Panc1 (cell line): ENCODE data around the gene TIMMDC1. TPM values are rescaled to one million over a fixed set of nuclear protein-coding genes. Genes with fewer than 3 reads are reported as not detected.

Source experiments
- ATAC-seq: fragments of 200-7000 bp; cut with Tn5 transposase; 2 replicates; pipeline ENCODE4 v1.9.1; 2020; ENCODE audit warnings: mild to moderate bottlenecking, moderate library complexity
- BruUV-seq: library from RNA; stranded (reverse); fragments of 400-500 nt; replicated peaks from 2 replicates; lab custom pipeline; 2021; lab: Mats Ljungman, UMichigan
- CTCF ChIA-PET: fragments of 300-600 bp; sonication (Branson Sonifier 250); formaldehyde crosslinking; loops from one replicate; lab custom pipeline; 2022; ENCODE audit warnings: antibody characterized with exemption; lab: Charles Lee
- POLR2A ChIA-PET: fragments of 300-600 bp; sonication (Branson Sonifier 250); formaldehyde crosslinking; loops from one replicate; lab custom pipeline; 2022; ENCODE audit warnings: antibody characterized with exemption; lab: Charles Lee
- DNase-seq: peaks from one replicate; pipeline ENCODE4 v3.0.0-alpha.2; 2010; ENCODE audit warnings: low read depth, low spot score
- H3K27ac ChIP-seq: 2 replicates; pipeline ENCODE4 v1.5.1; 2011; ENCODE audit warnings: mild to moderate bottlenecking, low read length, inconsistent platforms
- H3K27me3 ChIP-seq: fragments of 200-500 bp; sonication (Bioruptor generic); 2 replicates; pipeline ENCODE4 v1.6.0; 2014; ENCODE audit warnings: low read length, inconsistent platforms; ENCODE audit not compliant: control insufficient read depth, insufficient read depth
- H3K36me3 ChIP-seq: fragments of 200-500 bp; sonication (Bioruptor generic); 2 replicates; pipeline ENCODE4 v1.5.1; 2014; ENCODE audit warnings: inconsistent platforms, mild to moderate bottlenecking, low read length, moderate library complexity; ENCODE audit not compliant: control insufficient read depth, insufficient read depth
- H3K4me1 ChIP-seq: 2 replicates; pipeline ENCODE4 v1.5.1; 2011; ENCODE audit warnings: inconsistent platforms, mild to moderate bottlenecking, low read length, moderate library complexity; ENCODE audit not compliant: control insufficient read depth, insufficient read depth
- H3K4me3 ChIP-seq, 2 experiments: 2 replicates each; pipeline ENCODE4 v1.5.1; 2011 to 2012; ENCODE audit warnings: low read depth in 2 of 2, low read length in 2 of 2, mild to moderate bottlenecking in 2 of 2, inconsistent platforms in 1 of 2, moderate library complexity in 1 of 2
- H3K9me3 ChIP-seq: fragments of 200-500 bp; sonication (Bioruptor generic); 2 replicates; pipeline ENCODE4 v1.5.1; 2014; ENCODE audit warnings: low read depth, mild to moderate bottlenecking, inconsistent platforms, low read length, moderate library complexity; ENCODE audit not compliant: control insufficient read depth, insufficient read depth
- CTCF ChIP-seq: fragments of 450-650 bp; IDR thresholded peaks from 2 replicates; pipeline ENCODE4 v1.5.1; 2017; ENCODE audit warnings: mild to moderate bottlenecking
- POLR2AphosphoS5 ChIP-seq: IDR thresholded peaks from 2 replicates; pipeline ENCODE4 v1.6.1; 2012; ENCODE audit warnings: mild to moderate bottlenecking, low read depth, low read length, moderate library complexity
- REST ChIP-seq, 2 experiments: IDR thresholded peaks; 2 replicates each; pipeline ENCODE4 v1.6.1; 2011 to 2012; ENCODE audit warnings: low read depth in 2 of 2, control low read depth in 1 of 2, low read length in 1 of 2, mild to moderate bottlenecking in 1 of 2, moderate library complexity in 1 of 2; ENCODE audit not compliant: insufficient read depth in 1 of 2
- SIN3A ChIP-seq: IDR thresholded peaks from 2 replicates; pipeline ENCODE4 v1.6.1; 2012; ENCODE audit warnings: low read depth, mild to moderate bottlenecking, low read length, moderate library complexity, borderline replicate concordance; ENCODE audit not compliant: insufficient read depth
- TCF7L2 ChIP-seq: IDR thresholded peaks from 2 replicates; pipeline ENCODE4 v1.6.1; 2011; ENCODE audit warnings: mild to moderate bottlenecking, low read depth, low read length, inconsistent platforms
- in situ Hi-C: cut with HindIII; loops from 2 replicates; pipeline ENCODE4 v1.10.0; 2016; ENCODE audit warnings: low sequenced_read_pairs, low pct_unique_long_range_greater_than_20kb
- intact Hi-C: fragments of 100-400 bp; cut with micrococcal nuclease; formaldehyde crosslinking; loops from one replicate; pipeline ENCODE4 v1.10.0; 2022; ENCODE audit not compliant: unreplicated experiment
- total RNA-seq: library from RNA; stranded (reverse); gene quantifications from one replicate; pipeline ENCODE4 v1.2.1, GENCODE V29; 2021; ENCODE audit not compliant: unreplicated experiment

The TIMMDC1 gene
- total RNA-seq, 1 experiment from 2014 or later: 170 TPM

DNA sequence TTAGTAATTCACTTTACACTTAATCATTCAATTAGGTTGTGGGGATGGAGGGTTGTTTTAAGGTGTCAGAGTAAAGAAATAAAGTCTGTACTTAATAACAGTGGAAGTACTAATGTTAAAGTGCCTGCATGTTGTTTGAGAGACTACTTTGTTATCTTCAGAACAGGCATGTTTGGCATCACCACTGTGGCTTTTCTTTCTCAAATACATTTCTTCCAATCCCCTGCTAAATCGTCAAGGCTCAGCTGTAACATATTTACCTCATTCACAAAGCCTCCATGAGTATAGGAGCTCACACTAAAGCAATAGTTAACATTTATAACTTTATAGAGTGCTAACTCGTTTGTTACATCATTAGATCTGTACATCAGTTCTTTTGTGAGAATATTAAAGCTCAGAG, 2.6 kb downstream of the TIMMDC1 start:
- intact Hi-C loops (no loop called here), in situ Hi-C loops (no loop called here)
- ATAC-seq (no peak), DNase-seq (no peak)
- H3K27me3 ChIP-seq: no peaks in the 10 kb centered on the region
- peak overlapping the region; percentile 97; the same call in 1 of the 2 replicates for H3K27ac ChIP-seq
- H3K4me3 ChIP-seq: peak overlapping the region in 1 of 2 experiments; percentile 80; a peak in 2 of 4 replicates
- CTCF ChIA-PET: no interaction called here
- H3K4me1 ChIP-seq: peaks cover 15% of the 10 kb centered on the region
- BruUV-seq: no TSS peak
- POLR2A ChIA-PET: no interaction called here
- TF ChIP-seq TCF7L2 (no peak), POLR2AphosphoS5 (no peak), SIN3A (no peak), CTCF (no peak), REST (IDR thresholded peaks at IDR 0.05; ENCODE audit: insufficient read depth in 1 of 2, low read depth in 2 of 2, low read length in 1 of 2) (no peak)
- no peaks in the 10 kb centered on the region for H3K9me3 ChIP-seq
- H3K36me3 ChIP-seq: peaks cover 3% of the 10 kb centered on the region; the same call in 1 of the 2 replicates

- H3K27me3 ChIP-seq: no peaks in the 10 kb centered on the region
- BruUV-seq: no TSS peak
- no peaks in the 10 kb centered on the region for H3K9me3 ChIP-seq
- H3K4me3 ChIP-seq: no peak overlapping the region
- ATAC-seq (no peak), DNase-seq (no peak)
- H3K27ac ChIP-seq: no peak overlapping the region
- H3K4me1 ChIP-seq: no peaks in the 10 kb centered on the region; the same call in 1 of the 2 replicates
- H3K36me3 ChIP-seq: peaks cover 22% of the 10 kb centered on the region
- in situ Hi-C loops (no loop called here), intact Hi-C loops (no loop called here)
- ChIA-PET POLR2A (no interaction called here), CTCF (no interaction called here)
- no peak for TF ChIP-seq CTCF
- TF ChIP-seq REST (IDR thresholded peaks at IDR 0.05; ENCODE audit: insufficient read depth in 1 of 2, low read depth in 2 of 2, low read length in 1 of 2): no peak
- TF ChIP-seq POLR2AphosphoS5: no peak
- no peak for TF ChIP-seq TCF7L2
- no peak for TF ChIP-seq SIN3A
Observed at GRCh38 chr3:119506631-119507030, 8.3 kb downstream of the TIMMDC1 start.
